GM19238 (cell line): Measurements from ENCODE around the gene S100A10.

Source experiments
- DNase-seq: peaks from one replicate; pipeline ENCODE4 v3.0.0; 2011; ENCODE audit warnings: low spot score; ENCODE audit not compliant: insufficient read length

S100A10 gene

DNA sequence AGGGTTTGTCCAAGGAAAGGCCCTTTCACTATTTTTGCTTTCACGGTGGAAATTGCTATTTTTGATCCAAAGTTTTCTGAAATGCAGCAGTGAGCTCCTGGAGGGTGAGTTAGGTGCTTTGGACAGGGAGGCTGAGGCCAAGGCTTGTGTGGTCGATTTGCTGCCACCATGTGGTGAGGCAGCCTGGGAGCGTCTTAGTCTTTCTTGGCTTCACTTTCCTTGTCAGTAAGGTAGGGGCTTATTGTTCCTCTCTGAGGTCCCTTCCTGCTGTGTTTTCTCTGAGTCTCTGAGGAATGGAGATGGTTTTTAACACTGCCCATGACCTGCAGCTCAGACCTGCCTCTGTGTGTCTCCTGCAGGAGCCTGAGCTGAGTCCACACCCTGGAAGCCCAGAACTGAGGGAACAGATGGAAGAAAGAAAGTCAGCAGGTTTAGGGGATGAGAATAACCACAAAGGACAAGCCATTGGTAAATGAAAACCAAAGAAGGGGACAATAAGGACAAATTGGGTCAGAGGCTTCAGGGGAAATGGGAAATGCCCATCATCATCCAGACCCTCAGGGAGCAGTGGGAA lies 20.1 kb upstream of the S100A10 start:
- DNase-seq, result no peak

DNA sequence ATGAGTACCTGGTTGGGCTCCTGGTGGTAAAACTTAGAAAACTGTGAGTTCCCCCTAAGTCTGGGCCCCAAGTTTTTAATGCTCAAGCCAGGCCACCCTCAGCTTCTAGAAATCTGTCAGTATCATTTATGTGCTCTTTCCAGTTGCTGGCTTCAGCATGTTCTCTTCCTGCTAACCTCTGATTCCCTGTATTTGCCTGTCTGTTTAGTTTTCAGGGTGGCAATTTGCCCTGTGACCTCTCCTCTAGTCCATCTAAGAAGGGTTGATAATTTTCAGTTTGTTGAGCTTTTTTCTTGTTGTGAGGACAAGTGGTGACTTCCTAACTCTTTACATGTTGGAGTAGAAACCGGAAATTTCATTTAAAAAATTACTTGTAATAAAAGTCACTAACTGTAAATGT lies 16.0 kb upstream of the S100A10 start:
- no peak for DNase-seq

GRCh38 chr1:152007047-152007446 lies 13.4 kb upstream of the S100A10 start:
- DNase-seq, result no peak

GRCh38 chr1:152005360-152005912 lies 11.8 kb upstream of the S100A10 start:
- DNase-seq, result no peak

DNA sequence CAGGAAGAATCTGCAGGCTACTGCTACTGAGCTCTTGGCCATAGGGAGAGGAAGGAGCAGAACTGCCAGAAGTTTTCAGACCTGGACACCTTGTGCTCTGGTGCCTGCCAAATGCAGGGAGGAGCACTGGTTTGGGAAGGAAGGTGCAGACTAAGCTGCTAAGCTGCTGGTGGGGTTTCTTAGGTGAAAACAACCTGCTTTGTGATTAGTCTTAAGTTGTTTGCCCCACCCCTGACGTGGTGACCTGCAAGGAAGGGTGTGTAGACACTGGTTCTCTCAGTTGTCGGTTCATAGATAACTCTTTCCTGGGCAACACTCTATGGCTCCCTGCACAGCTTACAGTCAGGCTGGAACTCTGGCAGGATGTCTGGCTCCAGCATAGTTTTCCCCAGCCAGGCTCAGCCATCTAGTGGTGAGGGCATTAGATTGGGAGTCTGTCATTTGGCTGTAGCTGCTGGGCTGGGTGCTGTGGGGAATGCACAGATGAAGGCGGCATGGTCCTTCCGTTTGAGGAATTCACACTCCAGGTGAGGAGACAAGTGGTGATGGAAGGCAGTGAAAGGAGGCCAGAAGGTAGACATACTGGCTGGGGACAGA lies 10.3 kb upstream of the S100A10 start:
- DNase-seq, result no peak

DNA sequence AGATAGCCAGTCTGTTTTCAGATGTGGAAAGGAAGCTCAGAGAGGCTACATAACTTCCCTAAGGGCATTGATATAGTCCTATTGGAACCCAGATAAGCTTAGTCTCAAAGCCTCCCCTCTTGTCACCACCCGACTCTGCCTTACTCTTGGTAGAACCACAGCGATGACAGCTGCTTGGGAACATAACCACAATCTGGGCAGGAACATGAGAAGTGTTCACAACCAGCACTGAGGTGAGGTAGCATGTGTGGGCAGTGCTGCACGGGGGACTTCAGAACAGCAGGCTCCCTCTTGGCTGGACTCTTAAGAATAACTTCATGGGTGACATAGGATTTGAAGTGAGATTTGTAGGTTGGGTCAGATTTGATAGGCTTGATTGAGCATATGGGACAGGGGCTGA lies 9.3 kb upstream of the S100A10 start:
- no peak for DNase-seq

DNA sequence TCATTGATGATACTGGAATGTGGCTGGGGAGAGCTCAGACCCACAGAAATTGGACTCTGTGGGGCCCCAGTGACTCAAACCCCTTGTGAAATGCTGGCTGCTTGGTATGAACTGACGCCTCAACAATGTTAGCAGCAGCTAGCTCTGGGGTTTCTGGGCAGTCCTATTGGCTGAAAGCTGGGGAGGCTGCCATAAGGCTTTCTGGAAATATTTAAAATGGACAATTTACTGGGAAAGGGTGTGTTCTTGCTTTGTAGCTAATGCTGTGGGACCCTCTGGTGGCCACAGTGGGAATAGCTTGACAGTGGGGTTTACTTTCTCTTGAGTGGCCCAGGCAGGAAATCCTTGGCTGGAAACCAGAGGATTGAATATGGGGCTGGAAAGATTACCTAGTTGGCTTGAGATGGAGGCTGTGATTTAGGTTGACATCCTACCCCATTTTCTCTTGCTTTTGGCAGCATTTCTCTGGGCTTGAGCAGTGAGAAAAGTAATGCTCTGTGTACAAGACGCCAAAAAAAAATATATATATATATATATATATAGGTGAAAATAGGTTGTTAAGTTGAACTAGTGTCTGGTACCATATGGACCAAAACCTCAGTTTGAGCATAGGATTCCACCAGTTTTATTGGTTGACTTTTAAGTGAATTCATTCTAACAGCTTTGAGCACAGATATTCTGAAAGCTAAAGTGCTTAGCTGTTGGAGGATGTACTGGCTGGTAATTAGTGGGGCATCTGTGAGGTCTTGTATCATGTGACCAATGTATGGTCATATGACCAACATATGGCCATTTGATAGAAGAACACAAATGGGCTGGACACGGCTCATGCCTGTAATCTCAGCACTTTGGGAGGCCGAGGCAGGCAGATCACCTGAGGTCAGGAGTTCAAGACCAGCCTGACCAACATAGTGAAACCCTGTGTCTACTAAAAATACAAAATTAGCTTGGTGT lies 8.2 kb upstream of the S100A10 start:
- peak; percentile 16 for DNase-seq

DNA sequence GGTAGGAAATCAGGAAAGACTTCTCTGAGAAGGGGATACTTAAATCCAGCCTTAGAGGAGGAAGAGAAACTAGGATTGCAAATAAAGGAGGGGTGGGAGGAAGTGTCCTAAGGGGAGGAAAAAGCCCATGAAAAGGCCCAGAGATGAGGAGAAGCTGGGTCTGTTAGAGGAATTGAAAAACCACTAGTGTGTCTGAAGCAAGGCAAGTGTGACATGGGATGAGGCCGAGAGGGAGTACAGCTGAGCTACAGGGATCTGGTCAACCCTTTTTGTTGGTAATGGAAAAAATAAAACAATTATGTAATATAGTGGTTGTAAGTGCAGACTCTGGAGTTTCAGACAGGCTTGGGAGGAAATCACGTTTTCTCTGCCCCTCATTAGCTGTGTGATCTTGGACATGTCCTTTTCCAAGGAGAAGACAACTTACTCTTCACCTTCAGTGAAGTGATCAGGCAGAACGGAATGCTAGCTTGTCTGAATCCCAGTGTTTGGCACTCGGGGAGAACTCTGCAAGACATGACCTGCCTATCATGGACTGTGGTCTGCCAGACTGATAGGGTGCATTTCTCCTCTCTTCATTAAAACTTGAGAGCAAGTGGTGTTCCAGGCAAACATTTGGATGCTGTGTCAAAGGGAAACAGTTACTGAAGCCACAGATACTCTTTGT lies 7.4 kb upstream of the S100A10 start:
- no peak for DNase-seq

GRCh38 chr1:151998611-151999362 lies 5.1 kb upstream of the S100A10 start:
- no peak for DNase-seq

- DNase-seq, result no peak
Measured at GRCh38 chr1:151997284-151997570, 3.6 kb upstream of the S100A10 start.

DNA sequence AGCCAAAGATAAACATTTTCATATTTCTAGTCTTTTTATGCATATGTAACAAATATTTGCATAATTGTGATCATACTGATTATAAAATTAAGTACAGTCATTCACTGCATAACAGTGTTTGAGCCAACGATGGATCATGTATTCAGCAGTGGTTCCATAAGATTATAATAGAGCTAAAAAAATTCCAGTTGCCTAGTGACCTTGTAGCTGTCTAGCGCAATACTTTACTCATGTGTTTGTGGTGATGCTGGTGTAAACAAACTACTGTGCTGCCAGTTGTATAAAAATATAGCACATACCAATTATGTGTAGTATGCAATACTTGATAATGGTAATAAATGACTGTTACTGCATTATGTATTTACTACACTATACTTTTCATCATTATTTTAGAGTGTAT lies 2.1 kb upstream of the S100A10 start:
- DNase-seq, result no peak

GRCh38 chr1:151994956-151995355 lies 1.3 kb upstream of the S100A10 start:
- DNase-seq, result no peak

- peak; percentile 9 for DNase-seq
Measured at GRCh38 chr1:151993084-151993733, 450 bp downstream of the S100A10 start.

- DNase-seq, result no peak
Measured at GRCh38 chr1:151992303-151993083, 1.2 kb downstream of the S100A10 start.

- no peak for DNase-seq
Measured at GRCh38 chr1:151991663-151992302, 1.9 kb downstream of the S100A10 start.

DNA sequence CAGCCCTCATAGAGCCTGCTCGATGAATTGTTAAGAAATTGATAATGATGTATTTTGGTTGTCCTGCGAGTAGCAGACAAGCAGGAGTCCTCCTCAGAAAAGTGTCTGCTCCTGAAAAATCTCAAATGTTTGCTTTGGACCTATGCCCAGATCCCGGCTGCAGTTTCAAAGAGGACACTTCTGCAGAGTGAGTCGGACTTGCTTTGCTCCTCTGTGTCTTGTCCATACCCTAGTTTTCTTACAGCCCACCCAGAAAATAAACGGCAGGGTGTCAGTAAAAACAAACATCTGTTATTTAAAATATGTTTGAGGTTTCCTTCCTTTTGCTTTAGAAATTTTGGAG lies 2.8 kb downstream of the S100A10 start:
- DNase-seq, result no peak

DNA sequence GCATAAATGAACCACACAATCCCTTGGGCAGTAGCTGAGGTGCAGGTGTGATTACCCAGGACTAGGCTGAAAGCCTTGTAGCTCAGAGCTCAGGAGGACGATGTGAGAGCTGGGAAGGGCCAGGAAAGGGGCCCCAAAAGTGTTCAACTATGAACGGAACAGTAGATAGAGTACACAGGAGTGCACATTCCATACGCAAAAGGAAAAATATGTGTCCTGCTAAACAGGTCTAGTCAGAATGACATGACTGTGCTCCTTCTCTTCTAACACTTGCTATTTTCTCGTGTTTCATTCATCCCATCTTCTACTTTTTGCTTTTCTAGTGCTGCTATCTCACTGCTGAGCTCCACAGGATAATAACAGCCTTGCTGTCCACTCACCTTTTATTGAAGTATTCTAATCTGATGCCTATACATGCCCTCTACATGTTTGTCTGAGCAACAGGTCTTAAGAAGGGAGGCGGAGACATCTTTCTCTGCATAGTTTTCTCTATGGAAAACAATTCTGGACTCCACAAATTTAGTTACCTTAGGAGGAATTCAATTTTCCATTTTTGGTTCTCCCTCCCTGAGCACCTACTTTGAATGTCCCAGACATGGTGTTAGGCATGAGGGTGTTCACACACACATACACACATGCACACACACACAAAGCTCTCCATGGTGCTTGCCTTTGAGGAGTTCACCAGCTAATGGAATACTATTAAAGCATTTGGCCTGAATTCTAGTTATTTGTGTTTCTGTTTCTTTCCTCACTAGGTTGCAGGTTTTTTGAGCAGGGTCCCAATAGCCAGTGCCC lies 3.4 kb downstream of the S100A10 start:
- no peak for DNase-seq

GRCh38 chr1:151989211-151989862 lies 4.3 kb downstream of the S100A10 start:
- no peak for DNase-seq
